NCI-H1417 treated with DMSO at 0.1 percent for 48 hours (cell line): Measurements from ENCODE around the gene SVIL.
"Not testable (repeated sequence)": the region's sequence is repeated elsewhere in the genome, so short reads cannot be mapped to it uniquely, and the experiment has no call there.

Experiments
- DNase-seq: peaks from one replicate; lab custom pipeline; 2025; lab: John Stamatoyannopoulos, UW

SVIL gene

GRCh38 chr10:29603223-29603896, 31.4 kb downstream of the SVIL start:
- DNase-seq, result no peak

- DNase-seq, result no peak
Measured at GRCh38 chr10:29600821-29601220, 34.0 kb downstream of the SVIL start.

GRCh38 chr10:29600067-29600466, 34.7 kb downstream of the SVIL start:
- no peak for DNase-seq

- no peak for DNase-seq
Measured at GRCh38 chr10:29598851-29599311, 35.9 kb downstream of the SVIL start.

GRCh38 chr10:29596826-29597225, 37.9 kb downstream of the SVIL start:
- DNase-seq, result no peak

- DNase-seq, result no peak
Measured at GRCh38 chr10:29596356-29596755, 38.4 kb downstream of the SVIL start.

- DNase-seq, result no peak
Measured at GRCh38 chr10:29595636-29596225, 39.0 kb downstream of the SVIL start.

GRCh38 chr10:29595146-29595545, 39.6 kb downstream of the SVIL start:
- DNase-seq, result no peak

GRCh38 chr10:29591651-29591968, 43.2 kb downstream of the SVIL start:
- DNase-seq, result no peak

- DNase-seq, result no peak
Measured at GRCh38 chr10:29590915-29591650, 43.7 kb downstream of the SVIL start.

GRCh38 chr10:29588629-29589421, 45.9 kb downstream of the SVIL start:
- no peak for DNase-seq

GRCh38 chr10:29587750-29588628, 46.8 kb downstream of the SVIL start:
- not testable (repeated sequence) for DNase-seq

- DNase-seq, result not testable (repeated sequence)
Measured at GRCh38 chr10:29587102-29587749, 47.5 kb downstream of the SVIL start.

GRCh38 chr10:29586509-29586908, 48.3 kb downstream of the SVIL start:
- DNase-seq, result no peak

GRCh38 chr10:29585488-29585976, 49.2 kb downstream of the SVIL start:
- DNase-seq, result no peak

- DNase-seq, result no peak
Measured at GRCh38 chr10:29584436-29584835, 50.3 kb downstream of the SVIL start.

GRCh38 chr10:29583674-29584073, 51.1 kb downstream of the SVIL start:
- DNase-seq, result no peak

GRCh38 chr10:29582769-29583168, 52.0 kb downstream of the SVIL start:
- DNase-seq, result not testable (repeated sequence)

- no peak for DNase-seq
Measured at GRCh38 chr10:29579455-29579970, 55.3 kb downstream of the SVIL start.

- no peak for DNase-seq
Measured at GRCh38 chr10:29578457-29578856, 56.3 kb downstream of the SVIL start.

GRCh38 chr10:29576681-29577080, 58.1 kb downstream of the SVIL start:
- DNase-seq, result no peak
